Mucosa of rectum (tissue), 2 donors: ENCODE measurements around the gene TEK.

Experiments
- H3K27ac ChIP-seq, 2 donors: one replicate each; pipeline ENCODE4 v1.7.0; 2013; ENCODE audit warnings: inconsistent platforms in 2 of 2, low read depth in 2 of 2, low read length in 2 of 2
- H3K27me3 ChIP-seq, 2 donors: one replicate each; pipeline ENCODE4 v1.7.0; 2013; ENCODE audit warnings: low read length in 2 of 2; ENCODE audit not compliant: control insufficient read depth in 2 of 2, insufficient read depth in 2 of 2
- H3K36me3 ChIP-seq, 2 donors: one replicate each; pipeline ENCODE4 v1.7.0; 2013; ENCODE audit warnings: low read length in 2 of 2; ENCODE audit not compliant: control insufficient read depth in 2 of 2, insufficient read depth in 2 of 2
- H3K4me1 ChIP-seq, 2 donors: one replicate each; pipeline ENCODE4 v1.7.0; 2013; ENCODE audit warnings: low read length in 2 of 2, mild to moderate bottlenecking in 1 of 2; ENCODE audit not compliant: control insufficient read depth in 2 of 2, insufficient read depth in 2 of 2
- H3K4me3 ChIP-seq, 2 donors: one replicate each; pipeline ENCODE4 v1.7.0; 2013; ENCODE audit warnings: low read length in 2 of 2
- H3K9ac ChIP-seq, 2 donors: one replicate each; pipeline ENCODE4 v1.7.0; 2013; ENCODE audit warnings: low read length in 2 of 2, low read depth in 1 of 2, mild to moderate bottlenecking in 1 of 2
- H3K9me3 ChIP-seq, 2 donors: one replicate each; pipeline ENCODE4 v1.7.0; 2013; ENCODE audit warnings: low read length in 2 of 2; ENCODE audit not compliant: control insufficient read depth in 2 of 2
- donor health status: healthy.
- donor health status: Normal muscosa, but diverticular disease.

The TEK gene

GRCh38 chr9:27168496-27168895, 59.5 kb downstream of the TEK start:
- Histone ChIP-seq H3K4me1 (no peaks in the 10 kb centered on the region), H3K27me3 (no peaks in the 10 kb centered on the region), H3K9me3 (no peaks in the 10 kb centered on the region), H3K27ac (no peak overlapping the region), H3K9ac (no peak overlapping the region), H3K36me3 (no peaks in the 10 kb centered on the region), H3K4me3 (no peak overlapping the region)

- Histone ChIP-seq H3K9me3 (no peaks in the 10 kb centered on the region), H3K27ac (no peak overlapping the region), H3K4me3 (no peak overlapping the region), H3K9ac (no peak overlapping the region), H3K4me1 (no peaks in the 10 kb centered on the region), H3K27me3 (no peaks in the 10 kb centered on the region), H3K36me3 (no peaks in the 10 kb centered on the region)
Measured at GRCh38 chr9:27168951-27169350, 59.9 kb downstream of the TEK start.

GRCh38 chr9:27176971-27177370, 67.9 kb downstream of the TEK start:
- no peaks in the 10 kb centered on the region for H3K27me3 ChIP-seq
- no peaks in the 10 kb centered on the region for H3K4me1 ChIP-seq
- no peaks in the 10 kb centered on the region for H3K36me3 ChIP-seq
- H3K4me3 ChIP-seq = no peak overlapping the region
- H3K9ac ChIP-seq = no peak overlapping the region
- H3K9me3 ChIP-seq = no peaks in the 10 kb centered on the region
- H3K27ac ChIP-seq = no peak overlapping the region

GRCh38 chr9:27179245-27179865, 70.3 kb downstream of the TEK start:
- no peaks in the 10 kb centered on the region for H3K36me3 ChIP-seq
- no peaks in the 10 kb centered on the region for H3K4me1 ChIP-seq
- no peak overlapping the region for H3K27ac ChIP-seq
- H3K9ac ChIP-seq = no peak overlapping the region
- H3K9me3 ChIP-seq = no peaks in the 10 kb centered on the region
- no peaks in the 10 kb centered on the region for H3K27me3 ChIP-seq
- no peak overlapping the region for H3K4me3 ChIP-seq

- Histone ChIP-seq H3K27me3 (no peaks in the 10 kb centered on the region), H3K9ac (no peak overlapping the region), H3K9me3 (no peaks in the 10 kb centered on the region), H3K36me3 (no peaks in the 10 kb centered on the region), H3K4me1 (no peaks in the 10 kb centered on the region), H3K4me3 (no peak overlapping the region), H3K27ac (no peak overlapping the region)
Measured at GRCh38 chr9:27181381-27181780, 72.4 kb downstream of the TEK start.

GRCh38 chr9:27182421-27182820, 73.4 kb downstream of the TEK start:
- no peak overlapping the region for H3K9ac ChIP-seq
- H3K27ac ChIP-seq = no peak overlapping the region
- H3K36me3 ChIP-seq = no peaks in the 10 kb centered on the region
- H3K4me3 ChIP-seq = no peak overlapping the region
- H3K9me3 ChIP-seq = no peaks in the 10 kb centered on the region
- no peaks in the 10 kb centered on the region for H3K27me3 ChIP-seq
- H3K4me1 ChIP-seq = no peaks in the 10 kb centered on the region

GRCh38 chr9:27183131-27183530, 74.1 kb downstream of the TEK start:
- Histone ChIP-seq H3K36me3 (no peaks in the 10 kb centered on the region), H3K9me3 (no peaks in the 10 kb centered on the region), H3K9ac (no peak overlapping the region), H3K4me1 (no peaks in the 10 kb centered on the region), H3K4me3 (no peak overlapping the region), H3K27me3 (no peaks in the 10 kb centered on the region), H3K27ac (no peak overlapping the region)

GRCh38 chr9:27183701-27184100, 74.7 kb downstream of the TEK start:
- Histone ChIP-seq H3K36me3 (no peaks in the 10 kb centered on the region), H3K4me3 (no peak overlapping the region), H3K9ac (no peak overlapping the region), H3K9me3 (no peaks in the 10 kb centered on the region), H3K4me1 (no peaks in the 10 kb centered on the region), H3K27me3 (no peaks in the 10 kb centered on the region), H3K27ac (no peak overlapping the region)

- no peaks in the 10 kb centered on the region for H3K4me1 ChIP-seq
- no peaks in the 10 kb centered on the region for H3K9me3 ChIP-seq
- H3K9ac ChIP-seq = no peak overlapping the region
- H3K4me3 ChIP-seq = no peak overlapping the region
- no peak overlapping the region for H3K27ac ChIP-seq
- no peaks in the 10 kb centered on the region for H3K36me3 ChIP-seq
- H3K27me3 ChIP-seq = no peaks in the 10 kb centered on the region
Measured at GRCh38 chr9:27184556-27185351, 75.7 kb downstream of the TEK start.

GRCh38 chr9:27188426-27188825, 79.4 kb downstream of the TEK start:
- Histone ChIP-seq H3K36me3 (no peaks in the 10 kb centered on the region), H3K9me3 (no peaks in the 10 kb centered on the region), H3K27me3 (no peaks in the 10 kb centered on the region), H3K4me1 (no peaks in the 10 kb centered on the region), H3K4me3 (no peak overlapping the region), H3K9ac (no peak overlapping the region), H3K27ac (no peak overlapping the region)
